NCI-H1105 (cell line): Measurements from ENCODE around the gene ST6GALNAC3.
A peak's percentile ranks its signal among the peaks of the same experiment; 100 is the strongest.
"Not testable (repeated sequence)": the region's sequence is repeated elsewhere in the genome, so short reads cannot be mapped to it uniquely, and the experiment has no call there.

Experiments
- DNase-seq: peaks from one replicate; lab custom pipeline; 2025; lab: John Stamatoyannopoulos, UW

ST6GALNAC3 gene

DNA sequence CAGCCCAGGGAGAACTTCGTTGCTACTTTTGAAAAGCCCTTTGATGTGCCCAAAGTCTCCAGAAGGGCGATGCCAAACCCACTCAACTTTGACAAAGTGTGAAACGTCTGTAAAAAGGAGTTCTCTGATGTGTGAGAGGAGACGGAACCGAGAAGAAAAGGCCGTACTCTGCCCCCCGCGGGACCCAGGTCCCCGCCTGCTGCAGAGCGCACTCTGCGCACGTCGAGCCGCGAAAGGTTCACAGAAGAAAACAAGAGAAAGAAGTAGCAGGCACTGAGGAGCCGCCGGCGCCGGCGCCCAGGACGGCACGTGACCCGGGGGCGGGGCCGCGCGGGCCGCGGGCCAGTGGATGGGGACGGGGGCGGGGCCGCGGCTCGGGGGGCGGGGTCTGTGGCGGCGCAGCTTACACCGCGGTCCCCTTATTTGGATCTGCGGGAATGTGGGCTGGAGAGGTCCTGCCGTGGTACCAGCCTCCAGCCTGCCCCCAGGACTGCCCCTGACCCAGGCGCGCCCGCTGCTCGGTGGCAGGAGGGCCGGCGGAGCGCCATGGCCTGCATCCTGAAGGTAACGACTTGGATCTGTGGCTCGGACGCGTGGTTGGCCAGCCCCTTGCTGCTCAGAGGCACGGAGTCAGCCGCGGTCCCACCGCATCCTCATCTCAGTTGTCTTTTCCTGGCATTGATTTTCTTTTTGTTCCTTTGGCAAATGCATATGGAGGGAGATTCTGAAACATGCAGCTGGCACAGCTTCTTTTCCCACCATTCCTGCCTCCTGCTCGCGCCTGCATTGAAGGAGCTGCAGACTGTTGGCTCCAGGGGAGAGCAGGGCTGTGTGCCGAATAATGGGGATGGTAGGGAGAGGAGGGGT is at the start of gene ST6GALNAC3:
ST6GALNAC3 (plus strand) TSS at position 426 of the 867 bp plus-strand sequence.
- DNase-seq: peak; percentile 76

DNA sequence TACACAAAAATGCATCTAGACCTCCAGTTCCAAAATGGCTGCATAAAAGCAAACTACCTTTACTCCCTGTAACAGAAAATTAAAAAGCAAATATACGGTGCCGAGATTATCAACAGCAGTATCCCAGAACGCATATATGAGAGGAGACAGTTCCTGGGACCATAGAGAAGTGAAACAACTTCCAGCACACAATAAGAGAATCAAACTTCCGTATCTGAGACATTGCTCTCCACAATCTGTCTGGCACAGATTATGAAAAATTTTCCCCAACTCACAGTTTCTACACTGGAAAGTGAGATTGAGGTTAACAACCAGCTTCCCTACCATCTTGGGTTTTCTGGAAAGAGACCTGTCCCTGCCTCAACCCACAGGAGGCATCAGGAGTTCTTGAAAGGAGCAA is 47.2 kb upstream of the ST6GALNAC3 start:
- DNase-seq: no peak

DNA sequence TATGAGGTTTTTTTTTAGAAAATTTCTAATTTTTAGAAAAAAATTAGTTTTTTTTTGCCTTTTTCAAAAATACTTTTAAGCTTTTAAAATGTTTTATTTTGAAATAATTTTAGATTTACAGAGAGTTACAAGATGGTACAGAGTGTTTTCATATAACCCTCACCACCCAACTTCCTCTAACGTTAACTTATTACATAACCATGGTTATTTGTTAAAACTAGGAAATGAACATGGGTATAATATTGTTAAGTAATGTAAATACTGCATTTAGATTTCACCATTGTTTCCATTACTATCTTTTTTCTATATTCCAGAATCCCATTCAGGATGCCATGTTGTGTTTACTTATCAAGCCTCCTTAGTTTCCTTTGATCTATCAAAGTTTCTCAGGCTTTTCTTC is 45.2 kb upstream of the ST6GALNAC3 start:
- no peak for DNase-seq

DNA sequence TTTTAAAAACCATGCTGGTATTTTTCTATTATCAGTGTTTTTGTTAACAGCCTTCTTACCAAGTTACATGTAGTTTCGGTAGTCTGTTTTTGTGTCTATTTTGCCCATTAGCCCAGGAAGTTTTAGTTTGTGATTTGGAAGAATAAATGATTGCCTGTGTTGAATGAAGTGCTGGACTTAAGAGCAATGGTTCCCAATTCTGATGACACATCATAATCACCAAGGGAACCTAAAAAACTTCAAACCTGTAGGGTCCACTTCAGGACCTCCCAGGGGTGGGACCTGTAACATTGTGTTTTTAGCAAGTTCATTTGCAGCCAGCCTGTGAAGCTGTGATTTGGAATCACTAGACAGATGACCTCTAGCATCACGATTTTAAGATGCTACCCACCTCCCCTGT is 43.0 kb upstream of the ST6GALNAC3 start:
- DNase-seq: no peak

DNA sequence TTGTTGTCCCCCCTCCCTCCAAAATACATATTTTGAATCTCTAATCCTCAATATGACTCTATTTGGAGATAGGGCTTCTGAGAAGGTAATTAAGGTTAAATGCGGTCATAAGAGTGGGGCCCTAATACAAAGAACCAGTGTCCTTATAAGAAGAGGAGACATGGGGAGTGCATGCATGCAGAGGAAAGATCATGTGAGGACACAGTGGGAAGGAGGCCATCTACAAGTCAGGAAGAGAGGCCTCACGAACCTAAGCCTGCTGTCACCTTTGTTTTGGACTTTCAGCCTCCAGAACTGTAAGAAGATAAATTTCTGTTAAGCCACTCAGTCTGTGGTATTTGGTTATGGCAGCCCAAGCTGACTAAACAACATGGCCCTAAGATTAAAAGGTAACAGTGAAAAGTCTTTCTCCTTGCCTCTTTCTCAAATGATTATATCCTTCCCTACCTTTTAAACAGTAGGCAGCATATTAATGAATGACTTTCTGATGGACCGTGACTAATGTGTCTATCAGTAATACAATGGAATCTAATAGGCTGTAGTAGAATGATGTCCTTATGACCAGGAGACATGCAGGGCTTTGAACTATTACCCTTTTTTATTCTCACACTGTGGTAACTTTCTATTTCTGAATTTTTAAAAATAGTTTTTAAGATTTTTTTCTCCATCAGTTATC is 40.6 kb upstream of the ST6GALNAC3 start:
- no peak for DNase-seq

DNA sequence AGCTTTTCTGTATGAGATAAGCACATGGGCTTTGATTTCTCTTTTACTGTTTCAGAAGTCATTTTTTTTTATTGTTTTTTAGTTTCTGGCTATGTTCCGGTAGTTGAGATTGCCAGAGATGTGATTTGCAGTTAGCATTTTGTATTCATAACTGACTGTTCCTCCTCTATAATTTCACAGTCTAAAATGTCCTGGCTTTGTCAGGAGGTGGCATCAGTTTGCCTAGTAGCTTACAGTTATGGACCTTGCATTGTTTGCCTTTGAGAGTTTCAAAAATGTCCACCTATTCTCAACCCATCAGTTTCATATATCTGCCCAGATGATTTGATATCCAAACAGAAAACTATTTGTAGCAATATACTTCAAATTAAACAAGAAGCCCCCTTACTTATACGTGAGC is 39.5 kb upstream of the ST6GALNAC3 start:
- no peak for DNase-seq

DNA sequence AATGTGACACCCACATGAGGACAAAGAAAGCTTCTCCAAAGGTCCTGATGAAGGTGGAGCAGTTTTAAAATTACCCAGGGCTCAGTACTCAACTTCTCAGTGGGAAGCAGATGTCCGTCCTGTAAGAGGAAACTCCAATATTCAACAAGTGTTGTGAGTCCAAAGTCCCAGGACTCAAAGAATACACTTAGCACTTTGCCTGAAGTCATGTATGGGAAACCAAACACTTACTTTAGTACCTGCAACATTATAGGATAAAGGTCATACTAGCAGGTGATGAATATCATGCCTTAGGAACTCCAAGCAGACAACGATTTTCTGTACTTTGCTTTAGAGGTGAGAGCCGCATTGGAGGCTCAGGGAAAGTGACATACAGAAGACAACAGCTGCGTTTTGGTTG is 37.2 kb upstream of the ST6GALNAC3 start:
- no peak for DNase-seq

DNA sequence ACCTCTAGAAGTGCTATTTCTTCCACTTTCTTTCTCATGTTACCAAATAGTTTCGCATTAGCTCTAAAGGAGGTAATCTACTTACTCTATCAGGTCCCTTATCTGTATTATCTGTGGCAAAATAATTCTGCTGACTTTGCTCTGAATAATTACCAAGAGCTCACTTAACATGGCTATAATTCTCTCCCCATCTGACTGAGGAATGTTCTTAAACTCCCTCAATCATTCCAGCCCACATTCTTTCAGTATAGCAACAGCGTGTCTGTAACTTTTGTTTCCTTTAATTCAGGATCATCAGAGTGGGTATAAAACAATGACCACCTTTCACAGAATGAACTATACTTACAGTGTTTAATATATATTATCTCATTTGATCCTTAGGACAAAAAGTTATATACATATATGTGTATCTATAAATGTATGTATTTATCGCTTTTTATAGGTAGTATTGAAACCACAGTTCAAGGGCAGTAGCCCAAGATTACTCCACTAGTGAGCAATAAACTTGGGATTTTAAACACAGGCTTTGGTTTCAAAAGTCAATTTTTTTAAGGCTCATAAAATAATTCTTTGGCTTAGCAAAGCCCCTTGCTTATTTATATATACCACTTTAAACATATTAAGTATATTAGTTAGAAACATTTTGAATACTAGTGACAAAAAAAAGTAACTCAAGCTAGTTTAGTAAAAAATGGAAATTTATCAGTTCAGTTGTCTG is 36.1 kb upstream of the ST6GALNAC3 start:
- DNase-seq: no peak

DNA sequence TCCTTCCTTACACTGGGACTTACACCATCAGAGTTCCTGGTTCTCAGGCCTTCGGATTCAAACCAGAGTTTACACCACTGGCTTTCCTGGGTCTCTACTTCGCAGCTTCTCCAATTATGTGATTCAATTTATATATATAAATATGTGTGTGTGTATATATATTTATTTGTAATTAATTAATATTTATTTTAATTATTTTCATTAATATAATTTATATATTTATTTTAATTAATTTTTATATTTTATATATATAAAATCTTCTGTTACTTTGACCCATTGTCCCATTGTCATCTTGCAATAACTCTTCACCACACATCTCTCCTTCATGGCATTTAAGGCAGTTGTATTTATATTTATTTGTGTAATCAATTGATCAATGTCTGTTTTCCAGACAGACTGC is 28.4 kb upstream of the ST6GALNAC3 start:
- DNase-seq: no peak

DNA sequence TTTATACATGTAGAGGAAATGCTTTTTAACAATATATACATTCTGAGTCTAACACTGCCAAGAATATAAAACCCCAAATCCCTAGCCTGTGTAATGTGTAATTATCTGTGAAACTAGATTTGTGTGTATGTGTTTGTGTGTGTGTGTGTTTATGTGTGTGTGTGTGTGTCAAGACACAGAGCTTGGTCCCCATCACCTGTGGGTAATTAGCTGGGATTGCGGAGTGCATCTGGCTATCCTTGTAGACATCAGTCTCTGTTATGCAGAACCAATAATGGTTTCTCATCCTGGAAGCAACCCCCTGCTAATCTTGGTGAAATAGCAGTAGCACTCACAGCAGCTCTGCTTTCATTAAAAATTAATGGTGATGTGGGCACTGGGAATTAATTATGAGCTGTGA is 26.3 kb upstream of the ST6GALNAC3 start:
- no peak for DNase-seq

DNA sequence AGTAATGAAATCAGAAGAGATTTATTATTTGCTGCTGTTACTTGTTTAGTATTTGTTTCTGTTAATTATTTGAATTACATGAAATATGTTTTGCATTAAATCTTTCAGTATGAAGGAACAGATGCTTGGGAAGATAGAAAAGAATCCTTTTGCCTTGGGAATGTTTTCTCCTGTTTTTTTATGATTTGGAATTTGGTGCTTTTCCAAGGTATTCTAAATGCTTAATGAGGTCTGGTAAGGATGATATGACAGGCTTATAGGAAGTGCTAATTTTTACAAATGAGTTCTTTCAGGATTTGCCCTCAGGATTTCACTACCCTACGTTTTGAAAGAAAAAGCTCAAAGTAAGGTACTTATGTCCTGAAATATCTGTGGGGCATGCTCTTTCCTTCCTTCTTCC is 25.6 kb upstream of the ST6GALNAC3 start:
- DNase-seq: no peak

DNA sequence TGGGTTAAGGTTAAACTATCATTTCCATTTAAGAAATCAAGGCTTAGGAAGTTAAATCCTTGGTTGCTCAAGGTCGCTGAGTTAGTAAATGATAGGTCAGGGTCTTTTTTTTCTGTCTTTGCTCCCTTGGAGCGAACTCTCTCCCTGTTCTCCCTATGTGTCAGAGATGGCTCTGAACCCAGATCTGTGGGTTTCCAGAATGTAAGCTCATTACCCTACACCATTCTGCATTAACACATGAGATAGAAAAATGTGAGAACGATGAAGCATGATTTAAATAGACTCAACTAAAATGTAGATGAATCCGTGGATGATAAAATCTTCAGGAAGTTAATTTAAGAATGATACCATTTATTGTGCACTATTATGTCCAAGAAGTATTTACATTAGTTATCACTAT is 25.0 kb upstream of the ST6GALNAC3 start:
- DNase-seq: no peak

DNA sequence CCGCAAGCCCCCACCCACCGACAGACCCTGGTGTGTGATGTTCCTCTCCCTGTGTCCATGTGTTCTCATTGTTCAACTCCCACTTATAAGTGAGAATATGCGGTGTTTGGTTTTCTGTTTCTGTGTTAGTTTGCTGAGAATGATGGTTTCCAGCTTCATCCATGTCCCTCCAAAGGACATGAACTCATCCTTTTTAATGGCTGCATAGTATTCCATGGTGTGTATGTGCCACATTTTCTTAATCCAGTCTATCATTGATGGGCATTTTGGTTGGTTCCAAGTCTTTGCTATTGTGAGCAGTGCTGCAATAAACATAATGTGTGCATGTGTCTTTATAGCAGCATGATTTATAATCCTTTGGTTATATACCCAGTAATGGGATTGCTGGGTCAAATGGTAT is 24.5 kb upstream of the ST6GALNAC3 start:
- not testable (repeated sequence) for DNase-seq

DNA sequence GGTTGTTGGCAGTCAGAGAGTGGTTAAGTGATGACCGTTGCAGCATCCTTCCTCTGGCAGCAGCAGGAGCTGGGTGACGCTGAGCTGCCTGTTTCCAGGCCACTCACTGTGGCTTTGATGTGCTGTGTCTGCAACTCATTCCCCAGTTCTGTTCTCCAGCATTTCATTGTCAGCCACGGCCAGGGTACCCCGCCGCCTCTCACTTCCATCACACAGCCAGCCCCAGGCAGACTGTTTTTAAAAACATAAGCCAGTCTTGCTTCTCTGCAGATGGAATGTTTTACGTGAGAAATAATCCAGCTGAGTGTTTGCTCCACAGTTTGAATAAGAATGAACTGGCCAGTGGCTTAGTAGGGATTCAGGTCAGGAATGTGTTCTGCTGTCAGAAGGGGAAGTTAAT is 21.5 kb upstream of the ST6GALNAC3 start:
- DNase-seq: no peak

DNA sequence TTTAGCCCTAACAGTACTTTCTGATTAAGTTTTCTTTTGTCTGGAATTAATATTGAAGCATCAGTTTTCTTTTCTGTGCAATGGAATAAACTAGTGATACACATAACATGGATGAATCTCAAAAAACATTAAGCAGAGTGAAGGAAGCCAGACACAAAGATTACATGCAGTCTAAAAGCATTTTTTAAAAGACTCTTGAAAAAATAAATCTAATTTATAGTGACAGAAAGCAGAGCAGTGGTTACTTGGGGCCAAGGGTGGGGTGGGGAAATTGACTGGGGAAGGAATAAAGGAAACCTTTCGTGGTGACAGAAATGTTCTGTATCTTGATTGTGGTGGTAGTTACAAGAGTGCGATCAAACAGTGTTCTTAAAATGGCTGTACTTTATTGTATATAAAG is 20.2 kb upstream of the ST6GALNAC3 start:
- no peak for DNase-seq

DNA sequence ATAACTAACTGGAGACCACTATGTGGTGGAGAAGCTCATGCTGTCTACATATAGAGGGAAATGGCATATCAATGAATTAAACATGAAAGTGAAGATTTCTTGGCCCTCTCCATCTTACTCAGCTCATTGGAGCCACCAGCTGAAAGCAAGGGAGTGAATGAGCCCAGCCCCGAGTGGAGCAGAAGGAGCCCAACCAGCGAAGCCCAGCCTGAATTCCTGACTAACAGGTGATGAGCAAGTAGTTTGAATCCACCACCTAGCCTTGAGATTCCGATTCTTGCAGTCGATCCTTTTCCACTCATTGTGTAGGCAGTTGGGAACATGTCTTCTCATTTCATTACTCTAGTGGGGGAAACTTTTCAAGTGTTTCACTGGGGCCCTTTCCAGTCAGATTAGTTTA is 18.6 kb upstream of the ST6GALNAC3 start:
- DNase-seq: no peak

DNA sequence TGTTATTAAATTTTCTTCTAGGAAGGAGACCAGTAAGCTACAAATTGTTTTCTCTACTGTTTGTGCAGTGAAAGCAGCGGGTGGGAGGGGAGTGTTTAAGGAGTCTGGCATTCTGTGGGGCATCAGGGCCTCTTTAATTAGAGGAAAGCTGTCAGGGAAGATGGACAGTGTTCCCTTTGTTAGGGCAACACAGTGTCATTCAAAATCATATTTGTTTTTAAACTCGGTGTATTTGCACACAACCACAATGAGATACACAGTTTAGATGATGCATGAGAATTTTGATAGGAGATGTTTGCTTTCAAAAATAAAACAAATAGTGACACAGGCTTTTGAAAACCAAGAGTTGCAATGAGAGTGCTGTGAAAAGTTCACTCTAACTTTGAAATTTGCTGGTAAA is 15.1 kb upstream of the ST6GALNAC3 start:
- DNase-seq: no peak

DNA sequence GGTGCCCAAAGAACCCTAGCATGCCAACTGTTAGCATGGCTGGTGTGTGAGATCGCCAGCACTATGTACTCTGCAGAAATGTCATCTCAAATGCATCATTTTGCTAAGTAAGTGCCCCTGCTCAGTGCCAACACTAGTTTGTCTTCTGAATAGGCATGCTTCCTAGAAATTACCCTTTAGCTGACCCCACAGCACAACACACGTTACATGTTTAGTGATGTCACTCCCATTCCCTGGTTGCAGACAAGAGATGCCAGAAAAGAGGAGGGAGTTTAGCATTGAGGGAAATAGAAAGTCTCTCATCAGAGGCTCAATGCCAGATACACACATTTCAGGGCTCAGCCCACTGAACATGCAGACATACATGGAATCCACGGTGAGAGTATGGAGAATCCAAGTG is 9.3 kb upstream of the ST6GALNAC3 start:
- no peak for DNase-seq

DNA sequence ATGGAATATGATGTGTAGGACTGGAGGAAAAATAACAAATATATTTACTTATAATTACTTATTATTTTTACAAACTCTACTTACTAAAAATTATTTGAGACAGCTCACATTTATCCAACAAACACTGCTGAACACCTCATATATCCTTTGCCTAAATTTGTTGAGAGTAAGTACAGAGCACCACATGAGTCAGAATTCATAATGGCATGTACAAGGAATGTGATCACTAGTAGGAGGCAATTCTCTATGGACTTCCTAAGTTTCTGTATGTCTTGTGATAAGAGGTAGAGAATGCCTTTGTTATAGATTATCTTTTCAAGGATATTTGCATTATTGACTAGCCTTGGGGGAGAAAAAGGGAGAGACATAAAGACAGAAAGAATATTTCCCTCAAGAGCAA is 8.2 kb upstream of the ST6GALNAC3 start:
- DNase-seq: no peak

DNA sequence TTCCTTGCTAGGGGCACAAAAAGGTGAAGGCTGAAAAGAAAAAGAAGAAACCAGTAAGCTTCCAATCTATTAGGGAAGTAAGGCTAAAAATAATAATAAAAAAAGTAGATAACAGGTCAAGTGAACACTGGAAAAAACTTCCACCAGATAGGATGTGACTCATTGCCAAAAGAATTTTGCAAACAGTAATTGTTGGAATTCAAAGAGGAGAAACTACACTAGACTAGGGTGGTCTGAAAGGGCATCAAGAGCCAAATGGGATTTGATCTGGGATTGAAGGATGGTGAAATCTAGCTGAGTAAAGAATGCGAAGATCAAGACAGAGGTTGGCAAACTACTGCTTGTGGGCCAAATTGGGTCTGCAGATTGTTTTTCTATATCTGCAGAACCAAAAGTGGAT is 6.0 kb upstream of the ST6GALNAC3 start:
- DNase-seq: no peak

DNA sequence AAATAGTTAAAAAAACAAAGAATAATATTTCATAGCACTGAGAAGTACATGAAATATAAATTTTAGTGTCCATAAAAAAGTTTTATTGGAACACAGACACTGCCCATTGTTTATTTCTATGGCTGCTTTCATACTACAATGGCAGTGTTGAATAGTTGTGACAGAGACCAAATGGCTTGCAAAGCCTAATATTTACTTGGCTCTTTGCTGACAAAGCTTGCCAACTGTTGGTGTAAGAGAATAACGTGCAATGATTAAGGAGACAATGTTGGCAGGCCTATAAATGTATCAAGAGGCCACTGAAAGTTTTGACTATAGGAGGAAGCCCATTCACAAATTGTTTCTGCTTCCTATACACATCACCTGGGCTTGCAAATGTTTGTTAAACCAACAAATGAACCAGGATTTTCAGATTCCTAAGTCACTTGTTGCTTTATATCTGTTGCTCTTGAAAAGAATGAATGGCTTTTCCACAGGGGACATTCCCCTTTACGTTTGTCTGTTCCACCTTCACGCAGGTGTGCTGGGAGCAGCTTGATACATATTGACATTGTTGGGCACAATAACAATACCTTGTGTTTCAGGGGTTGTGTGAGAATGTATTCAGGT is 5.5 kb upstream of the ST6GALNAC3 start:
- DNase-seq: no peak

DNA sequence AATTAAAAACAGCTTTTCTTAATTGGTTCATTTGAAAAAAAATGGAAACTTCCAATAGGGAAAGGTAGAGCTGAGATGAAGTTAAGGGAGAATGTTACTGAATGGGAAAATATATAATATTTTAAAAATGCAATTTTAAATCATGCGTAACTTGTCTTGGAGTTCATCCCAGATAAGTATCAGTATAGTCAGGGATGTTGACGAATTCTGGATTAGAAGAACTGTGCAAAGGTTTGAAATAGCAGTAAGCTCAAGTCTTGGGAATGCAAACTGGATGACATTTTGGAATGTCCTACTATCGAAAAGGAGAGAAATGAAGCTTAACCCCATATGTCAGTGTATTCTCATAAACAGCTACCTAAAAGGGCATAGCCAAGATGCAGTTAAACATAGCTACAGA is 4.0 kb upstream of the ST6GALNAC3 start:
- no peak for DNase-seq

DNA sequence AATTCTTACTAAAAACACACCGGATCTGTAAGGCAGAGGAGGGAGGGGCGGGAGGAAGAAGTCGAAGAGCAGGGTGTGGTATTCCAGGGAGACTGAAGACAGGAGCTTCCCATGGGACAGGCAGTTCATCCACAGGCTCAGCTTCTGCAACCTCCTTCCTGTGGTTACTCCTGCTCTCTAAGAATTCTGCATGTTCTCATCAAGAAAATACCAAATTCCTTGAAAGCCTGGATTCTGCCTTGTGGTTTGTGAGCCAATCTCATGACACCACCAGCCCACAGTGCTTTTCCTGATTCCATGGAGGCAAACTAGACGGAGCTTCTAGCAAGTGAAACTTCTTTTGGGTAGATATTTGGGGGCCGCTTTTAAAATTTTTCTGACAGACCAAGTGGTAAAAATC is 1.1 kb upstream of the ST6GALNAC3 start:
- no peak for DNase-seq
